KBM-7 (cell line): ENCODE data around the gene TMEM126B.

Experiments
- DNase-seq: peaks from one replicate; pipeline ENCODE4 v3.0.0-alpha.2; 2015
- in situ Hi-C: fragments of 300-500 bp; cut with MboI; formaldehyde crosslinking; loops from 2 replicates; pipeline ENCODE4 v1.14.3; 2020; ENCODE audit warnings: low sequenced_read_pairs, low pct_unique_long_range_greater_than_20kb, mixed read lengths

Gene TMEM126B

DNA sequence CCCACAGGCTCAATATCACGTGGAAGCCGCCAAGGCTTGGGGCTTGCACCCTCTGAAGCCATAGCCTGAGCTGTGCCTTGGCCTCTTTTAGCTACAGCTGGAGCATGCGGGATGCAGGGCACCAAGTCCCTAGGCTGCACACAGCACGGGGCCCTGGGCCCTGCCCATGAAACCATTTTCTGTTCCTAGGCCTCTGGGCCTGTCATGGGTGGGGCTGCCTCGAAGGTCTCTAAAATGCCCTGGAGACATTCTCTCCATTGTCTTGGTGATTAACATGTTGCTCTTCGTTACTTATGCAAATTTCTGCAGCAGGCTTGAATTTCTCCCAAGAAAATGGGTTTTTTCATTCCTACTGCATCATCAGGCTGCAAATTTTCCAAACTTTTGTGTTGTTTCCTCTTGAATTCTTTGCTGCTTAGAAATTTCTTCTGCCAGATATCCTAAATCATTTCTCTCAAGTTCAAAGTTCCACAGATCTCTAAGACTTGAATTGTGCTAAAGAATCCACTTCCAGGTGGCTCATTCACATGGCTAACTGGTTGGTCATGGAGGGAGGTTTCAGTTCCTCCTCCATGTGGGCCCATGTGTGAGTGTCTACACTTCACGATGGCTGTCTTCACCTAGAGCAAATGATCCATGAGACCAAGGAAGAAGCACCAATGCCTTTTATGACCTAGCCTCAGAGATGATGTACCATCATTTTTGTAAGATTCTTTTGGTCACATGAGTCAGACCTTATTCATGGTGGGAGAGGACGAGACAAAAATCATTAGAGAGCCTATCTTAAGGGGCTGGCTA lies 43.9 kb downstream of the TMEM126B start:
- DNase-seq = no peak
- in situ Hi-C loops = no loop called here

GRCh38 chr11:85673393-85673792 lies 45.0 kb downstream of the TMEM126B start:
- DNase-seq = no peak
- in situ Hi-C loops = no loop called here

DNA sequence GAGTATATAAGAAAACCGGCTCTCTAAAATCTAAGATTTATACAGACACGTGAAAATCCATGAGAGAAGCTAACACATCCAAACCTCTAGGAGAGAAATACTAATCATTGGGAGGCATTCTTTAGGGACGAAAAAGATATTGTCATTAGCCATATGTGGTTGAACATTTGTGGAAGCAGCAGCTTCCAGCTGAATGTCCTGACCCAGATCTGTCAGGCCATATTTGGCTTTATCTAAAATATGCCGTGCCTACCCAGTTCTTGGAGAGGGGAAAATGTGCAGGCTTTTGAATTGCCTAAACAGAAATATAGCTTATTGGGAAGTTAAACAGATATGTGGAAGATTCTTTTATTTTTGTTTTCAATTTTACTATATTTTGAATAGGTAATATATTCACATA lies 51.2 kb downstream of the TMEM126B start:
- in situ Hi-C loops = no loop called here
- no peak for DNase-seq

DNA sequence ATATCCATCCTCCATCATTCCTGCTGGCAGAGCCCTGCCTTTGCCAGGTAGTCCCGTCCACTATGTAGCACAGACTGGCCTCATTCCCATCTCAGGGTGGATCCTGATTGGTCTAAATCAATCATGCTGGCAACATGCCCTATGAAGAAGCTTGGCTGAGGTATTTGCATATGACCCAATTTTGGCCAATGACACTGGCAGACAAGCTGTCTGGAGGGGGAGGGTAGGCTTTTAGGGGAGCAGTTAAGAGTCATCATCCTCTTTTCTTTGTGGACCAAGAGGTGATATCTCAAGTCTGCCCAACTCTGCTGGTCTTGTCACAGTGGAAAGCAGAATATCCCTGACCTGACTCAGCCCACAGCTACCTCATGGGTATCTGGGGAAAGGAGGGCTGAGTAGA lies 52.5 kb downstream of the TMEM126B start:
- in situ Hi-C loops = no loop called here
- no peak for DNase-seq

DNA sequence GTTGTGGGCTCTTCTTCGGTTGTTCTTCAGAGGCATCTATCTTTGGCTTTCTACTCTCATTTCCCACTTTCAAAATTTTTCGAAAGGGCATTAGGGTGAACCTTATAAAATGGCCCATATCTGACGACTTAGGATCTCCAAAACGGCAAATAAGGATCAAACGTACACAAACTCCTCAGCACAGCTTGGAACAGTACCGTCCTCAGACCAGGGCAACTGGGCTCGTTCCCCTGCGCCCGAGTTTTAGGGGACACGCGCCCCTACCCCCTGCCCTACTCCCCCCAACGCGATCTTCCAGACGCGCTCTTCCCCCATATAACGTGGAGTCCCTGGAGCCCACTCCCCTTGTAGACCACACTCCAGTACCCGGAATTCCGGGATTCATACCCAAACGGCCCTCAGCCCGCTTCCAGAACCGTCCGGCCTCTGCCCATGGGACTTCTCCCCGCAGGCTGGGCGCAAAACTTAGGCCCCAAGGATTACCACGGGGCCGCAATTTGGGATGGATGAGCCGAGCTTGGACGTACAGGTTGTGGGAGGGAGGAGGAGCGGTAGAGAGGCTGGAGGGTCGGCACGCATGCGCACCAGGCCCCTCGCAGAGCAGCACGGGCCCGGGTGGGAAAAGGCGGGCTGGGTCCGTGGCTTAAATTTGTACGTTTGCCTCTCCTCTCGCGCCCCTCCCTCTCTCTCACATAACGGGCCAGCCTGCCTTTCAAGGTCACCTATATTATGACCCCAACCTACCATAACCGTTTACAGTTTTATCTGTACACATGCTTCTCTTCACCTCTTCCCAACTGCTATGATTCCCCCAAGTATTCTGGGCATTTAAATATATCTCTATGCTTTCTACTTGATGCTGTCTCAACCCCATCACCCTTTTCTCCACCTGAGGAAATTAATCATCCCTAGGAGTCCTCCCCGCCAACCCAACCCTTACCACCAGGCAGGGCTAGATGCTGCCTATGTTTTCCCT lies 54.2 kb downstream of the TMEM126B start:
- in situ Hi-C loops = no loop called here
- no peak for DNase-seq

- no peak for DNase-seq
- in situ Hi-C loops = no loop called here
These were observed 56.9 kb downstream of the TMEM126B start for GRCh38 chr11:85685125-85685819.

GRCh38 chr11:85685820-85686459 lies 57.5 kb downstream of the TMEM126B start, which contains the start of gene CCDC89:
Gene CCDC89, minus strand, starts transcription at chr11:85686195. Its CDS starts 65 bp downstream, at chr11:85686130.
- no peak for DNase-seq

More at GRCh38 chr11:85685820-85686459, 57.5 kb downstream of the TMEM126B start, which contains the start of gene CCDC89:
- in situ Hi-C loops = no loop called here
